Measurements from ENCODE around the gene ZBTB5.
"Not testable (repeated sequence)": the region's sequence is repeated elsewhere in the genome, so short reads cannot be mapped to it uniquely, and the experiment has no call there.

Gene ZBTB5

GRCh38 chr9:37471942-37472684 lies 6.9 kb upstream of the ZBTB5 start:
- H3K4me3 ChIP-seq (ENCODE audit: low read depth, low read length) = peak overlapping the region; percentile 51
- DNase-seq (ENCODE audit: low read depth) = peak; percentile 89
- TF ChIP-seq CTCF (conservative IDR thresholded peaks at IDR 0.05; ENCODE audit: low read depth, low read length) = no peak

- DNase-seq (ENCODE audit: low read depth) = no peak
- H3K4me3 ChIP-seq (ENCODE audit: low read depth, low read length) = no peak overlapping the region
- no peak for TF ChIP-seq CTCF (conservative IDR thresholded peaks at IDR 0.05; ENCODE audit: low read depth, low read length)
These were observed 3.4 kb upstream of the ZBTB5 start for GRCh38 chr9:37468620-37469019.

DNA sequence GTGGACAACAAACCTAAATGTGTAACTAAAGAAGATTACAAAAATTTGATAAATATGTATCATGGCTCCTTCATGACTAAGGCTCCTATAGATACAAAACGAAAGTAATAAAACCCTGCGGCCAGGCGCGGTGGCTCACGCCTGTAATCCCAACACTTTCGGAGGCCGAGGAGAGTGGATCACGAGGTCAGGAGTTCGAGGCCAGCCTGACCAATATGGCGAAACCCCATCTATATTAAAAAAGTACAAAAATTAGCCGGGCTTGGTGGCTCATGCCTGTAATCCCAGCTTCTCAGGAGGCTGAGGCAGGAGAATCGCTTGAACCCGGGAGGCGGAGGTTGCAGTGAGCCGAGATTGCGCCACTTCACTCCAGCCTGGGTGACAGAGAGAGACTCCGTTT lies 2.3 kb upstream of the ZBTB5 start:
- not testable (repeated sequence) for DNase-seq (ENCODE audit: low read depth); H3K4me3 ChIP-seq (ENCODE audit: low read depth, low read length)

DNA sequence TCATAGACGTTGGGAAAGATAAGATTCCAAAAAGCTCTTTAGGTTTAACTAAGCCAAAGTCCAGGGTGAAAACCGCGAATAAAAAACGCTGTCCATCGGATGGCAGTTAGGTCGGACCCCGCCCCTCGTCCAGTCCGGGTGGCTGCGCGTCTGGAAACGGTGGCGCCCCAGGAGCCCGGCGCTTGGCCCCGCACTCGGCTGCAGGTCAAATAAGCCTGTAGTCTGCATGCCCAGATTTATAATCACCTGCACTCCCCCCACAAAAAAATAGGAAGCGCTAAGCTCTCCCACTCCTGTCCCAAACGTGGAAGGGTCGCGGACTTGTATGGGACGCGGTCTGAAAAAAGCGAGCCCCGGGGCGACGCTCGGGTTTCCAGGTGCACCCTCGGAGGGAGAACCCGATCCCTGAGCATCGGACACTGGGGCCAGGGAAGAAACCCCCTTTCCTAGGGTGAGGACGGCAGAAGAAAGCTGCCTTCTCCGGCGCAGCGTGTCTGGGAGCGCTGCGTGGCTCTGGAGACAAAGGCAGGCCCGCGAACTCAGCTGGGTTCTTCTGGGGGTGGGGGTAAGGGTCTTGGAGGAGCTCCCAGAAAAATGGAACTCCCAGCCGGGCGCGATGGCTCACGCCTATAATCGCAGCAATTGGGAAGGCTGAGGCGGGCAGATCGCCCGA lies 923 bp upstream of the ZBTB5 start:
- peak; percentile 93 for DNase-seq (ENCODE audit: low read depth)
- no peak for TF ChIP-seq CTCF (conservative IDR thresholded peaks at IDR 0.05; ENCODE audit: low read depth, low read length)
- H3K4me3 ChIP-seq (ENCODE audit: low read depth, low read length) = peak overlapping the region; percentile 66

- peak; percentile 69 for DNase-seq (ENCODE audit: low read depth)
- no peak for TF ChIP-seq CTCF (conservative IDR thresholded peaks at IDR 0.05; ENCODE audit: low read depth, low read length)
- peak overlapping the region; percentile 95 for H3K4me3 ChIP-seq (ENCODE audit: low read depth, low read length)
These were observed 613 bp downstream of the ZBTB5 start for GRCh38 chr9:37464426-37465248.

- peak overlapping the region; percentile 95 for H3K4me3 ChIP-seq (ENCODE audit: low read depth, low read length)
- DNase-seq (ENCODE audit: low read depth) = no peak
- TF ChIP-seq CTCF (conservative IDR thresholded peaks at IDR 0.05; ENCODE audit: low read depth, low read length) = no peak
These were observed 1.2 kb downstream of the ZBTB5 start for GRCh38 chr9:37464006-37464405.

- no peak for DNase-seq (ENCODE audit: low read depth)
- TF ChIP-seq CTCF (conservative IDR thresholded peaks at IDR 0.05; ENCODE audit: low read depth, low read length) = no peak
- no peak overlapping the region for H3K4me3 ChIP-seq (ENCODE audit: low read depth, low read length)
These were observed 8.4 kb downstream of the ZBTB5 start for GRCh38 chr9:37456817-37457216.
